Uterus (tissue), 2 donors: ENCODE measurements around the gene CENPW.

Experiments used
- POLR2A ChIP-seq, 2 donors: fragments of 450-650 bp; IDR thresholded peaks; one replicate each; pipeline ENCODE4 v1.6.1; 2016; ENCODE audit warnings: antibody characterized with exemption in 2 of 2, mild to moderate bottlenecking in 1 of 2, moderate library complexity in 1 of 2
- TF ChIP-seq, protein P1 (sequence below), 4 experiments: fragments of 200-600 bp in 2 of 4; fragments of 450-650 bp in 2 of 4; sonication (generic) in 2 of 4; IDR thresholded peaks; one replicate each; pipeline ENCODE4 v1.5.1; 2016 to 2019; ENCODE audit warnings: antibody characterized with exemption in 4 of 4, mild to moderate bottlenecking in 2 of 4, moderate library complexity in 1 of 4

DNA sequence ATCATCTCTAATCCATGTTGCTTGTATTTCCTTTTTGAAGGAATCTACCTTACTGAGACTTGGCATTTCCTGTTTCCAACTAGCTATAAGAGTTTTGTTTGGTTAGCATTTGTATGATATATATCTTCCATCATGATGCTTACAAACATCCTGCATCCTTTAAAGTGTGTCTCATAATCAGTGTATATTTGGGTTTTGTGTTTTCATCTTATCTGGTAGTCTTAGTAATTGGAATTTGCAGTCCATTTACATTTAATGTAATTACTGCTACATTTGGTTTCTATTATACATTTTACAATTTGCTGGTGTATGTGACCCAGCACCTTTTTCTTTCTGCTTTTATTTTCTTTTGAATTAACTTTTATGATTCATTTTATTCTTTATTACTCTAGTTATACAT, 12.6 kb downstream of the CENPW start:
- TF ChIP-seq POLR2A (IDR thresholded peaks at IDR 0.05) = no peak
- TF ChIP-seq, protein P1, sequence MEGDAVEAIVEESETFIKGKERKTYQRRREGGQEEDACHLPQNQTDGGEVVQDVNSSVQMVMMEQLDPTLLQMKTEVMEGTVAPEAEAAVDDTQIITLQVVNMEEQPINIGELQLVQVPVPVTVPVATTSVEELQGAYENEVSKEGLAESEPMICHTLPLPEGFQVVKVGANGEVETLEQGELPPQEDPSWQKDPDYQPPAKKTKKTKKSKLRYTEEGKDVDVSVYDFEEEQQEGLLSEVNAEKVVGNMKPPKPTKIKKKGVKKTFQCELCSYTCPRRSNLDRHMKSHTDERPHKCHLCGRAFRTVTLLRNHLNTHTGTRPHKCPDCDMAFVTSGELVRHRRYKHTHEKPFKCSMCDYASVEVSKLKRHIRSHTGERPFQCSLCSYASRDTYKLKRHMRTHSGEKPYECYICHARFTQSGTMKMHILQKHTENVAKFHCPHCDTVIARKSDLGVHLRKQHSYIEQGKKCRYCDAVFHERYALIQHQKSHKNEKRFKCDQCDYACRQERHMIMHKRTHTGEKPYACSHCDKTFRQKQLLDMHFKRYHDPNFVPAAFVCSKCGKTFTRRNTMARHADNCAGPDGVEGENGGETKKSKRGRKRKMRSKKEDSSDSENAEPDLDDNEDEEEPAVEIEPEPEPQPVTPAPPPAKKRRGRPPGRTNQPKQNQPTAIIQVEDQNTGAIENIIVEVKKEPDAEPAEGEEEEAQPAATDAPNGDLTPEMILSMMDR (IDR thresholded peaks at IDR 0.05) = no peak
